Caki2 (cell line): ENCODE data around the gene CENPF. TPM values are rescaled to one million over a fixed set of nuclear protein-coding genes. Genes with fewer than 3 reads are reported as not detected.

Source experiments
- DNase-seq: peaks from one replicate; pipeline ENCODE4 v3.0.0-alpha.2; 2015; ENCODE audit warnings: low read depth
- in situ Hi-C: cut with HindIII; loops from 2 replicates; pipeline ENCODE4 v1.10.0; 2016; ENCODE audit warnings: low sequenced_read_pairs, low pct_unique_long_range_greater_than_20kb, mixed read lengths
- total RNA-seq: library from RNA; depleted of rRNA; stranded (reverse); fragments of >200 nt; shearing (Covaris generic); gene quantifications from 2 replicates; pipeline ENCODE4 v1.2.3, GENCODE V29; 2014; ENCODE audit warnings: low replicate concordance; rRNA removed

CENPF gene
- total RNA-seq, 1 experiment from 2014 or later, result 71.0 TPM

DNA sequence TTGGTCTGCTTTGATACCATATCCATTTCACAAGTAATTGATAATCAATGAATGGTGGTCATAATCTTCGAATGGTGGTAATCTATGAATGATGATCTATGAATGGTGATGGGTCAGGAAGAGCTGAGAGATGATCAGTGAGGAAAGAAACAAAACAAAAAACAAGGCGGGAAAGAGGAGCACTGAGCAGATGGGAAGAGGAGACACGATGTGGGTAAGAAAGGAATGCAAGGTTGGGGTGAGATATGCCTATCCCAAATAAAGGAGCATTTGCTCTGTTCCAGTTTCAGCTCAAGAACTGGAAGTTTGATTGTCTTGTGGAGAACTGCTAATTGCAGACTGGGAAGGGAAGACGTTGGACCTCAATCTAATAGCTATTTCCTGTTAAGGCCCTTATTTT is 73.8 kb downstream of the CENPF start:
- in situ Hi-C loops, result no loop called here
- DNase-seq, result no peak

GRCh38 chr1:214677945-214678344 is 75.0 kb downstream of the CENPF start:
- no peak for DNase-seq
- in situ Hi-C loops, result no loop called here

DNA sequence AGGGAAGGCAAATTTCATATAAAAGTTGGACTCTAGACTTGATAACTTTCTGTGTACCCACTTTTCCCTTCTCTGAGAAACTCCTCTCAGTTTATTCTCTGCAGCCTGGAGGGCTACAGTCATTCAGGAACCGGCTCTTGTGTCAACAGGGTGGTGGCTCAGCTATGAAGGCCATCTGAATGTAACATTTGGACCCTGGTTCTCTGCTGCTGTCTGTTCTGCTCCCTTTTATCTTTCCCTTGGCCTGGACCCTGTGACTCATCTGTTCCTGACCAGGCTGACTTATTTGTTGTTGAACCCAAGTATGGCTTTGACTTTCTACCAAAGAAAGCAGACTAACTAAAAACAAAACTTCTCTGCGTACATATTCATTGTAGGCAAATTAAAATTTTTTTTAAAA is 75.4 kb downstream of the CENPF start:
- no peak for DNase-seq
- in situ Hi-C loops, result no loop called here

- no peak for DNase-seq
- in situ Hi-C loops, result no loop called here
Measured at GRCh38 chr1:214683621-214684020, 80.6 kb downstream of the CENPF start.

- in situ Hi-C loops, result no loop called here
Measured at GRCh38 chr1:214685906-214686305, 82.9 kb downstream of the CENPF start.

GRCh38 chr1:214686497-214686896 is 83.5 kb downstream of the CENPF start:
- in situ Hi-C loops, result no loop called here
- no peak for DNase-seq

More at GRCh38 chr1:214685906-214686305, 82.9 kb downstream of the CENPF start:
- DNase-seq, result no peak

DNA sequence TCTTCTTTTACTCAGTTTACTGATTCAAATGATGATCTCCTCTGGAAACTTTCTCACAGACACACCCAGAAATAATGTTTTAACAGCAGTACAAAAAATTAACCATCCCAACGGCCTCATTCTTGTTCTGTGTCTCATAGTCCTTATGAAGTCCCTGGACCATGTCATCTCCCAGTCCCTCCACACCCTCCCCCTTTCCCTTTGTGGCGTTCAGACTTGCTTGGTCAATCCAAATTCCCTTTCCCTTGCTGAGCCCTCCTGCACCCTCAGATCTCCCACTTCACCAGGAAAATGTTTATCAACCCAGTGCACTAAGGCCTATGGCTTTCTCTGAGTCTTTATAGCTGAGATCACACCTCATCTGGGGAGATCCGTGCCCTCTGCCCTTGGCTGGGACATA is 85.9 kb downstream of the CENPF start:
- peak; percentile 12 for DNase-seq
- in situ Hi-C loops, result no loop called here

DNA sequence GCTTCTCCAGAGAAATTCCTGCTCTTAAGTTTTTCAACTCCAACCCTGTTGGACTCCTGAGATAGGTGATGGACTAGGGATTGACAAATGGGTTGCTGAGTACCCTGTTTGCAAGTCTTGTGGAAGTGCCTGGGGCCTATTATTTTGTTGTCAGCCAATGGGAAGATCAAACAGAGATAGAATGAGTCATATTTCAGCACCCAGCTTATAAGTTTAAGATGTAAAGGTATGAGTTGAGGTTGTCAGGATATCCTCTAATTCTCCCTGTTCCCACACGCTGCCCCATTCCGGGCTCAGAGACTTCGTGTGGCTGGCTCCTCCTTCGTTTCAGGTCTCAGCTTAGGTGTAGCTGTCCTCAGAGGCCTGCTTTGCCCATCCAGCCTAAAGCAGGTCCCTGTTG is 91.8 kb downstream of the CENPF start:
- in situ Hi-C loops, result no loop called here
- DNase-seq, result no peak

GRCh38 chr1:214698559-214698958 is 95.6 kb downstream of the CENPF start:
- DNase-seq, result no peak
- in situ Hi-C loops, result no loop called here

- in situ Hi-C loops, result no loop called here
Measured at GRCh38 chr1:214700437-214700836, 97.4 kb downstream of the CENPF start.

GRCh38 chr1:214702556-214702955 is 99.6 kb downstream of the CENPF start:
- DNase-seq, result no peak
- in situ Hi-C loops, result no loop called here

More at GRCh38 chr1:214700437-214700836, 97.4 kb downstream of the CENPF start:
- no peak for DNase-seq

DNA sequence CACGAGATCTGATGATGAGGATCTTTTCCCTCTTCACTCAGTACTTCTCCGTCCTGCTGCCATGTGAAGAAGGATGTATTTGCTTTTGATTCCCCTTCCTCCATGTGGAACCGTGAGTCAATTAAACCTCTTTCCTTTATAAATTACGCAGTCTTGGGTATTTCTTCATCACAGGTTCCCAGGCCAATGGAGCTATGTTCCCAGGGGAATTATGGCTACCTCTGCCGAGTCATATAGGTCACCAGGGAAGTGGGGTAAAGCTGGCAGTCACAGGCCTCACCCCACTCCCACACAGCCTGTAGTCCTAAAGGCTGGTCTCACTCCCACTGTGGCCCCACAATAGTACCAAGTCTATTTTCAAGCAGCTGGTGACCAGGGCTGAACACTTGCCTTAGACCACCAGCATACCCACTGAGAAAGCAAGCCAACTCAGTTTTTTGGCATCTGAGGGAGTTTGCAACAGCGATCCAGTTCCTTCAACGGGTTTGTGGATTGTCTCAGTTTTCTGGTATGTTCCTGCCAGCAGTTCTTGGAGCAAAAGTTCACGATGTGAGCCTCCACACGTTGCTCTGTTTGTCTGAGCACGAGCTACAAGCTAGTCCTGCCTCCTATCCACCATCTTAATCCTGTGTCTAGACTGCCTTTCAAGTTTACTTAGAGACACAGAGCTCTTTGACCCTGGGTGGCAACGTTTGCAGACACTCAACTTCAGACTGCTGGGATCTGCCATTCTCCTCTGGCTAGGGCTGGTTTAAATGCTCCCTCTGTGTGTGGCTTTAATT is 104.5 kb downstream of the CENPF start:
- DNase-seq, result no peak
- in situ Hi-C loops, result no loop called here

GRCh38 chr1:214708321-214708955 is 105.4 kb downstream of the CENPF start:
- in situ Hi-C loops, result no loop called here

DNA sequence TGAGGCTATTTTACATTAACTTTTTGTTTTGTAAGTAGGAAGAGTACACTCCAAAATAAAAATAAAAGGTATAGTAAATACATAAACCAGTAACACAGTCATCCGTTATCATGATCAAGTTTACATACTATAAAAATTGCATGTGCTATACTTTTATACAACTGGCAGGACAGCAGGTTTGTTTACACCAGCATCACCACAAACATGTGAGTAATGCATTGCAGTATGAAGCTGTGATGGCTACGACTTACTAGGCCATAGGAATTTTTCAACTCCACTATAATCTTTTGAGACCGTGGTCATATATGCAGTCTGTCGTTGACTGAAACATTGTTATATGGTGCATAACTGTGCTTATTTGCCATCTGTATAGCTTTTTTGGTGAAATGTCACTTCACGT is 106.2 kb downstream of the CENPF start:
- DNase-seq, result no peak
- in situ Hi-C loops, result no loop called here

More at GRCh38 chr1:214708321-214708955, 105.4 kb downstream of the CENPF start:
- no peak for DNase-seq

GRCh38 chr1:214712737-214713136 is 109.7 kb downstream of the CENPF start:
- in situ Hi-C loops, result no loop called here
- no peak for DNase-seq

Other genes starting within 250 kb of the CENPF start
- 22.9 and 33.0 TPM in 2 replicates for gene PTPN14, start 51.6 kb upstream of the CENPF start, total RNA-seq